Endothelial cell of umbilical vein (primary cell): ENCODE data around the gene ETV6.

Source experiments
- EZH2 ChIP-seq: IDR thresholded peaks from 2 replicates; pipeline ENCODE4 v1.6.1; 2012; ENCODE audit warnings: borderline replicate concordance, low read depth, mild to moderate bottlenecking, moderate library complexity, low read length, inconsistent platforms; ENCODE audit not compliant: severe bottlenecking
- GATA2 ChIP-seq: IDR thresholded peaks from 2 replicates; pipeline ENCODE4 v1.7.0; 2011; ENCODE audit warnings: low read depth, mild to moderate bottlenecking, moderate library complexity, mixed read lengths, low read length; ENCODE audit not compliant: insufficient read length, insufficient read depth
- JUN ChIP-seq: IDR thresholded peaks from 2 replicates; pipeline ENCODE4 v1.6.1; 2011; ENCODE audit warnings: borderline replicate concordance, low read depth; ENCODE audit not compliant: insufficient read length, insufficient read depth
- POLR2A ChIP-seq: IDR thresholded peaks from 2 replicates; pipeline ENCODE4 v1.6.1; 2012; ENCODE audit warnings: low read depth, mild to moderate bottlenecking, control low read depth, low read length
- POLR2AphosphoS5 ChIP-seq: IDR thresholded peaks from 2 replicates; pipeline ENCODE4 v1.6.1; 2012; ENCODE audit warnings: low read depth, mild to moderate bottlenecking, control low read depth, low read length, moderate library complexity; ENCODE audit not compliant: insufficient read depth
- TF ChIP-seq, protein P1 (sequence below), 2 donors: IDR thresholded peaks; 1 replicate in 1 of 2; 2 replicates in 1 of 2; pipeline ENCODE4 v1.5.1; 2011; ENCODE audit warnings: low read length in 2 of 2, mild to moderate bottlenecking in 2 of 2, moderate library complexity in 2 of 2, control low read depth in 1 of 2, inconsistent platforms in 1 of 2, low read depth in 1 of 2; ENCODE audit not compliant: insufficient read depth in 1 of 2; ENCODE audit errors: extremely low read depth in 1 of 2
- TF ChIP-seq, protein P2 (sequence below): IDR thresholded peaks from 2 replicates; pipeline ENCODE4 v1.6.1; 2011; ENCODE audit not compliant: insufficient read depth, insufficient read length

DNA sequence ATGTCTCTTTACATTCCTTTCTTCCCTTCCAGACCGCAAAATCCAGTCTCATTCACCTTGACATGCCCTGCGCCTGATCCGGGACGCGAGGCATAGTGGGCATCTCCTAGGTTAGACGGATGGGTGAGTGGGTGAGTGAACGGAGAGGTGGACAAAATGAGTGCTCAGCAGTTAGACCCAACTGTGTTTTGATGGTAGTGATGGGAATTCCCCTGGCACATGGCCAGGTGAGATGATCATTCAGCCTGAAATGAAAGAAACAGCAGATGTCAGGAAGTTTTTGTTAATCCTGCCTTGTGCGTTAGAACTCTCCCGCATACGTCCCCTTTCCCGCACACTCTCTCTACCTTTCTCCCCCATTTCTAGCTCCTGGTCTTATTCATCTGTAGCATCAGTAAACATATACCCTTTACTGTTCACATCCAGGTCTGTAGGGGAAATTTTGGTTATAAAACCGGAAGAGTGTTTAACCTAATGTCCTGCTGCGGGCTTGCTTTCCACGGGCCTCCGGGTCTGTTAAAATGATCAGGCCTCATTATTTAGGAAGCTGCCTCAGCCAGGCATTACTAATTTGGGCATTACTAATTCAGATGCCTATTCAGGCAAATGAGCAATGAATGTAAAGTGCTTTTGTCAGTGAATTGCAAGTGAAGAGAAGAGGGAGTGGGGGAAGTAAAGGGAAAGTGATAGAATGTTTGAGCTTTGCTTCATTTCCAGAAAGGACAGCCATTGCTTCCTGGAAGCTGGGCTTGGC lies 172.8 kb downstream of the ETV6 start:
- TF ChIP-seq, protein P1, sequence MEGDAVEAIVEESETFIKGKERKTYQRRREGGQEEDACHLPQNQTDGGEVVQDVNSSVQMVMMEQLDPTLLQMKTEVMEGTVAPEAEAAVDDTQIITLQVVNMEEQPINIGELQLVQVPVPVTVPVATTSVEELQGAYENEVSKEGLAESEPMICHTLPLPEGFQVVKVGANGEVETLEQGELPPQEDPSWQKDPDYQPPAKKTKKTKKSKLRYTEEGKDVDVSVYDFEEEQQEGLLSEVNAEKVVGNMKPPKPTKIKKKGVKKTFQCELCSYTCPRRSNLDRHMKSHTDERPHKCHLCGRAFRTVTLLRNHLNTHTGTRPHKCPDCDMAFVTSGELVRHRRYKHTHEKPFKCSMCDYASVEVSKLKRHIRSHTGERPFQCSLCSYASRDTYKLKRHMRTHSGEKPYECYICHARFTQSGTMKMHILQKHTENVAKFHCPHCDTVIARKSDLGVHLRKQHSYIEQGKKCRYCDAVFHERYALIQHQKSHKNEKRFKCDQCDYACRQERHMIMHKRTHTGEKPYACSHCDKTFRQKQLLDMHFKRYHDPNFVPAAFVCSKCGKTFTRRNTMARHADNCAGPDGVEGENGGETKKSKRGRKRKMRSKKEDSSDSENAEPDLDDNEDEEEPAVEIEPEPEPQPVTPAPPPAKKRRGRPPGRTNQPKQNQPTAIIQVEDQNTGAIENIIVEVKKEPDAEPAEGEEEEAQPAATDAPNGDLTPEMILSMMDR (IDR thresholded peaks at IDR 0.05; ENCODE audit: extremely low read depth in 1 of 2, insufficient read depth in 1 of 2, low read depth in 1 of 2, low read length in 2 of 2) = no peak
- TF ChIP-seq POLR2A = no peak
- no peak for TF ChIP-seq POLR2AphosphoS5
- TF ChIP-seq JUN = no peak
- no peak for TF ChIP-seq EZH2
- TF ChIP-seq GATA2 = no peak
- TF ChIP-seq, protein P2, sequence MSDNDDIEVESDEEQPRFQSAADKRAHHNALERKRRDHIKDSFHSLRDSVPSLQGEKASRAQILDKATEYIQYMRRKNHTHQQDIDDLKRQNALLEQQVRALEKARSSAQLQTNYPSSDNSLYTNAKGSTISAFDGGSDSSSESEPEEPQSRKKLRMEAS = no peak
